K562 (cell line): ENCODE data around the gene CCDC82. TPM values are rescaled to one million over a fixed set of nuclear protein-coding genes. Genes with fewer than 3 reads are reported as not detected.
A peak's percentile ranks its signal among the peaks of the same experiment; 100 is the strongest.

Experiments
- CEBPG ChIP-seq, 3 experiments: fragments of 200-800 bp in 1 of 3; sonication (Bioruptor generic) in 1 of 3; sonication (generic) in 1 of 3; formaldehyde crosslinking in 1 of 3; IDR thresholded peaks in 2 of 3; conservative IDR thresholded peaks in 1 of 3; 2 replicates each; pipeline versions ENCODE4 v1.6.1 to v1.8.0; 2016 to 2022; ENCODE audit warnings: missing compliant biosample characterization in 2 of 3, missing genetic modification characterization in 2 of 3, mild to moderate bottlenecking in 1 of 3, missing genetic modification reagents in 1 of 3
- COPS2 ChIP-seq: fragments of 450-650 bp; conservative IDR thresholded peaks from 2 replicates; pipeline ENCODE4 v1.6.1; 2016; ENCODE audit warnings: mild to moderate bottlenecking, moderate library complexity
- DMBX1 ChIP-seq: fragments of 250-450 bp; sonication (Bioruptor Pico); IDR thresholded peaks from 2 replicates; pipeline ENCODE4 v1.8.0; 2022; ENCODE audit warnings: inconsistent platforms, mild to moderate bottlenecking, moderate library complexity, borderline replicate concordance
- E2F4 ChIP-seq: sonication (generic); formaldehyde crosslinking; IDR thresholded peaks from 2 replicates; pipeline ENCODE4 v1.8.0; 2022; ENCODE audit warnings: mild to moderate bottlenecking, low read depth, missing genetic modification reagents
- ELF4 ChIP-seq: fragments of 450-650 bp; formaldehyde crosslinking; IDR thresholded peaks from 2 replicates; pipeline ENCODE4 v1.4.0; 2022; ENCODE audit warnings: missing genetic modification characterization
- ETV5 ChIP-seq: sonication (generic); formaldehyde crosslinking; IDR thresholded peaks from 2 replicates; pipeline ENCODE4 v1.4.0; 2020; ENCODE audit warnings: low read depth, mild to moderate bottlenecking, missing genetic modification reagents
- GATAD2A ChIP-seq: fragments of 450-650 bp; IDR thresholded peaks from 2 replicates; pipeline ENCODE4 v1.6.1; 2017
- HDAC1 ChIP-seq, 2 experiments: fragments of 450-650 bp; IDR thresholded peaks; 2 replicates each; pipeline ENCODE4 v1.6.1; 2016 to 2017; ENCODE audit warnings: inconsistent platforms in 1 of 2, mild to moderate bottlenecking in 1 of 2, moderate library complexity in 1 of 2
- HLTF ChIP-seq: fragments of 450-650 bp; IDR thresholded peaks from 2 replicates; pipeline ENCODE4 v1.6.1; 2016
- IRF2 ChIP-seq: sonication (generic); formaldehyde crosslinking; IDR thresholded peaks from 2 replicates; pipeline ENCODE4 v1.8.1; 2022; ENCODE audit warnings: mild to moderate bottlenecking, missing genetic modification reagents
- NCOA6 ChIP-seq: fragments of 450-650 bp; IDR thresholded peaks from 2 replicates; pipeline ENCODE4 v1.6.1; 2017; ENCODE audit warnings: mild to moderate bottlenecking
- NFE2 ChIP-seq: IDR thresholded peaks from 2 replicates; pipeline ENCODE4 v1.6.1; 2014; ENCODE audit warnings: antibody characterized with exemption, low read depth
- RBBP5 ChIP-seq: fragments of 200-600 bp; sonication (generic); IDR thresholded peaks from 2 replicates; pipeline ENCODE4 v1.6.1; 2012; ENCODE audit warnings: borderline replicate concordance, mild to moderate bottlenecking, low read length, control low read depth, inconsistent platforms; ENCODE audit not compliant: insufficient read depth, poor library complexity, severe bottlenecking
- SAFB ChIP-seq: fragments of 200-400 bp; formaldehyde crosslinking; IDR thresholded peaks from 2 replicates; pipeline ENCODE4 v1.6.1; 2017; ENCODE audit warnings: low read depth, low read length, borderline replicate concordance
- SRF ChIP-seq, 2 experiments: fragments of 250-450, 450-650 bp in 1 of 2; sonication (Bioruptor Pico) in 1 of 2; sonication (generic) in 1 of 2; formaldehyde crosslinking; IDR thresholded peaks; 2 replicates each; pipeline versions ENCODE4 v1.5.0 to v1.5.1; 2020 to 2022; ENCODE audit warnings: mild to moderate bottlenecking in 1 of 2, missing genetic modification reagents in 1 of 2
- TOE1 ChIP-seq, 2 experiments: fragments of 450-650 bp in 1 of 2; sonication (generic) in 1 of 2; formaldehyde crosslinking in 1 of 2; IDR thresholded peaks; 2 replicates each; pipeline versions ENCODE4 v1.7.1 to v1.8.0; 2016 to 2022; ENCODE audit warnings: borderline replicate concordance in 2 of 2, mild to moderate bottlenecking in 2 of 2, antibody characterized with exemption in 1 of 2, inconsistent platforms in 1 of 2, low read depth in 1 of 2, missing genetic modification reagents in 1 of 2, moderate library complexity in 1 of 2
- XRCC4 ChIP-seq: IDR thresholded peaks from one replicate; pipeline ENCODE4 v1.6.1; 2011; ENCODE audit not compliant: insufficient read depth, insufficient read length; ENCODE audit errors: extremely low read depth
- ZKSCAN1 ChIP-seq: fragments of 150-350 bp; IDR thresholded peaks from 2 replicates; pipeline ENCODE4 v1.6.1; 2016; ENCODE audit warnings: low read depth, low read length
- ZNF184 ChIP-seq: sonication (generic); formaldehyde crosslinking; IDR thresholded peaks from 2 replicates; pipeline ENCODE4 v1.5.0; 2020; ENCODE audit warnings: missing genetic modification reagents
- ZNF212 ChIP-seq: fragments of 450-650 bp; formaldehyde crosslinking; IDR thresholded peaks from 2 replicates; pipeline ENCODE4 v1.4.0; 2020; ENCODE audit warnings: mild to moderate bottlenecking
- ZNF324 ChIP-seq: fragments of 250-450 bp; sonication (Bioruptor Pico); IDR thresholded peaks from 2 replicates; pipeline ENCODE4 v1.4.0; 2020; ENCODE audit warnings: mild to moderate bottlenecking
- ZSCAN29 ChIP-seq: fragments of 450-650 bp; IDR thresholded peaks from 2 replicates; pipeline ENCODE4 v1.6.1; 2017
- polyA plus RNA-seq, 8 experiments: library from polyadenylated mRNA; depleted of rRNA in 4 of 8; stranded (reverse) in 5 of 8; unstranded in 3 of 8; fragments of >200 nt; fragmentation: Nextera tagmentation in 2 of 8; fragmentation: Illumina TruSeq in 1 of 8; extraction: Ambion mirVana in 2 of 8; extraction: Trizol in 1 of 8; gene quantifications; 2 replicates each; pipeline versions ENCODE4 v1.2.1 to v1.2.3, GENCODE V29; 2011 to 2014; ENCODE audit warnings: inconsistent platforms in 1 of 8, missing spikeins in 1 of 8
- total RNA-seq, 7 experiments: library from RNA; depleted of rRNA in 6 of 7; stranded (reverse); fragments of >200 nt in 6 of 7; fragmentation: Illumina TruSeq in 2 of 7; extraction: Trizol in 2 of 7; gene quantifications; 2 replicates each; pipeline versions ENCODE4 v1.2.1 to v1.2.3, GENCODE V29; 2011 to 2021; ENCODE audit warnings: low replicate concordance in 1 of 7
- TF ChIP-seq, protein P1 (sequence below): fragments of 150-350 bp; IDR thresholded peaks from 2 replicates; pipeline ENCODE4 v1.6.1; 2014; ENCODE audit warnings: low read depth, mild to moderate bottlenecking, low read length, borderline replicate concordance
- TF ChIP-seq, protein P2 (sequence below): fragments of 250-450 bp; sonication (Bioruptor Pico); IDR thresholded peaks from 2 replicates; pipeline ENCODE4 v1.5.0; 2022; ENCODE audit warnings: mild to moderate bottlenecking

CCDC82 gene
- total and polyA plus RNA-seq, 9 of the 15 experiments (the other 6 are each of a cell fraction or from before 2014, with no cell fraction given), result 12.5 to 51.3 (median 24.5) TPM

GRCh38 chr11:96318850-96319249 is 70.9 kb downstream of the CCDC82 start (continued):
- no peak for TF ChIP-seq CEBPG (CRISPR knock-in tag; IDR thresholded peaks at IDR 0.05)
- TF ChIP-seq CEBPG (tag; conservative IDR thresholded peaks at IDR 0.05 in 1 of 2, IDR thresholded peaks at IDR 0.05 in 1 of 2), result no peak
- no peak for TF ChIP-seq RBBP5
- no peak for TF ChIP-seq ELF4 (CRISPR knock-in tag)
- TF ChIP-seq E2F4 (CRISPR knock-in tag), result no peak
- no peak for TF ChIP-seq NCOA6
- TF ChIP-seq ZNF324 (CRISPR knock-in tag), result no peak
- TF ChIP-seq COPS2, result no peak
- TF ChIP-seq TOE1 (IDR thresholded peaks at IDR 0.05; ENCODE audit: borderline replicate concordance), result no peak
- no peak for TF ChIP-seq TOE1 (CRISPR knock-in tag; IDR thresholded peaks at IDR 0.05; ENCODE audit: borderline replicate concordance, low read depth)
- no peak for TF ChIP-seq ZNF184
- no peak for TF ChIP-seq XRCC4
- peak; percentile 52; the same call in 1 of the 2 replicates for TF ChIP-seq DMBX1 (CRISPR knock-in tag)
- TF ChIP-seq HLTF, result no peak
- no peak for TF ChIP-seq NFE2
- no peak for TF ChIP-seq IRF2 (CRISPR knock-in tag)
- no peak for TF ChIP-seq SAFB
- TF ChIP-seq SRF (CRISPR knock-in tag; IDR thresholded peaks at IDR 0.05), result 0 out of 4 replicates have a peak, but pooled peaks of 1 of the 2 experiments have one; percentile 29
- TF ChIP-seq, protein P1, sequence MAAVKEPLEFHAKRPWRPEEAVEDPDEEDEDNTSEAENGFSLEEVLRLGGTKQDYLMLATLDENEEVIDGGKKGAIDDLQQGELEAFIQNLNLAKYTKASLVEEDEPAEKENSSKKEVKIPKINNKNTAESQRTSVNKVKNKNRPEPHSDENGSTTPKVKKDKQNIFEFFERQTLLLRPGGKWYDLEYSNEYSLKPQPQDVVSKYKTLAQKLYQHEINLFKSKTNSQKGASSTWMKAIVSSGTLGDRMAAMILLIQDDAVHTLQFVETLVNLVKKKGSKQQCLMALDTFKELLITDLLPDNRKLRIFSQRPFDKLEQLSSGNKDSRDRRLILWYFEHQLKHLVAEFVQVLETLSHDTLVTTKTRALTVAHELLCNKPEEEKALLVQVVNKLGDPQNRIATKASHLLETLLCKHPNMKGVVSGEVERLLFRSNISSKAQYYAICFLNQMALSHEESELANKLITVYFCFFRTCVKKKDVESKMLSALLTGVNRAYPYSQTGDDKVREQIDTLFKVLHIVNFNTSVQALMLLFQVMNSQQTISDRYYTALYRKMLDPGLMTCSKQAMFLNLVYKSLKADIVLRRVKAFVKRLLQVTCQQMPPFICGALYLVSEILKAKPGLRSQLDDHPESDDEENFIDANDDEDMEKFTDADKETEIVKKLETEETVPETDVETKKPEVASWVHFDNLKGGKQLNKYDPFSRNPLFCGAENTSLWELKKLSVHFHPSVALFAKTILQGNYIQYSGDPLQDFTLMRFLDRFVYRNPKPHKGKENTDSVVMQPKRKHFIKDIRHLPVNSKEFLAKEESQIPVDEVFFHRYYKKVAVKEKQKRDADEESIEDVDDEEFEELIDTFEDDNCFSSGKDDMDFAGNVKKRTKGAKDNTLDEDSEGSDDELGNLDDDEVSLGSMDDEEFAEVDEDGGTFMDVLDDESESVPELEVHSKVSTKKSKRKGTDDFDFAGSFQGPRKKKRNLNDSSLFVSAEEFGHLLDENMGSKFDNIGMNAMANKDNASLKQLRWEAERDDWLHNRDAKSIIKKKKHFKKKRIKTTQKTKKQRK, result no peak
- no peak for TF ChIP-seq ZKSCAN1
- TF ChIP-seq ZNF212, result no peak
- peak in 1 of 2 experiments; percentile 64; a peak in 2 of 4 replicates for TF ChIP-seq HDAC1 (IDR thresholded peaks at IDR 0.05)
- no peak for TF ChIP-seq GATAD2A
- TF ChIP-seq ZSCAN29, result no peak
- TF ChIP-seq, protein P2, sequence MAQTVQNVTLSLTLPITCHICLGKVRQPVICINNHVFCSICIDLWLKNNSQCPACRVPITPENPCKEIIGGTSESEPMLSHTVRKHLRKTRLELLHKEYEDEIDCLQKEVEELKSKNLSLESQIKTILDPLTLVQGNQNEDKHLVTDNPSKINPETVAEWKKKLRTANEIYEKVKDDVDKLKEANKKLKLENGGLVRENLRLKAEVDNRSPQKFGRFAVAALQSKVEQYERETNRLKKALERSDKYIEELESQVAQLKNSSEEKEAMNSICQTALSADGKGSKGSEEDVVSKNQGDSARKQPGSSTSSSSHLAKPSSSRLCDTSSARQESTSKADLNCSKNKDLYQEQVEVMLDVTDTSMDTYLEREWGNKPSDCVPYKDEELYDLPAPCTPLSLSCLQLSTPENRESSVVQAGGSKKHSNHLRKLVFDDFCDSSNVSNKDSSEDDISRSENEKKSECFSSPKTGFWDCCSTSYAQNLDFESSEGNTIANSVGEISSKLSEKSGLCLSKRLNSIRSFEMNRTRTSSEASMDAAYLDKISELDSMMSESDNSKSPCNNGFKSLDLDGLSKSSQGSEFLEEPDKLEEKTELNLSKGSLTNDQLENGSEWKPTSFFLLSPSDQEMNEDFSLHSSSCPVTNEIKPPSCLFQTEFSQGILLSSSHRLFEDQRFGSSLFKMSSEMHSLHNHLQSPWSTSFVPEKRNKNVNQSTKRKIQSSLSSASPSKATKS (CRISPR knock-in tag), result no peak
- TF ChIP-seq ETV5, result no peak
